Sigmoid colon (tissue), 7 donors: ENCODE results near the gene FAM13C. TPM values are rescaled to one million over a fixed set of nuclear protein-coding genes. Genes with fewer than 3 reads are reported as not detected.

Experiments
- DNase-seq: peaks from one replicate; pipeline ENCODE4 v3.0.0-alpha.2; 2019
- H3K27ac ChIP-seq, 4 donors: fragments of 200-600 bp; sonication (generic); one replicate each; pipeline ENCODE4 v1.5.1; 2016 to 2019; ENCODE audit warnings: mild to moderate bottlenecking in 1 of 4
- H3K27me3 ChIP-seq, 3 donors: fragments of 200-600 bp; sonication (generic); one replicate each; pipeline ENCODE4 v1.5.1; 2019; ENCODE audit warnings: mild to moderate bottlenecking in 1 of 3
- H3K36me3 ChIP-seq, 4 donors: fragments of 200-600 bp; sonication (generic); one replicate each; pipeline ENCODE4 v1.5.1; 2016 to 2019
- H3K4me1 ChIP-seq, 4 donors: fragments of 200-600 bp; sonication (generic); one replicate each; pipeline ENCODE4 v1.5.1; 2017 to 2019
- H3K4me3 ChIP-seq, 4 donors: fragments of 200-600 bp; sonication (generic); one replicate each; pipeline ENCODE4 v1.5.1; 2017 to 2019; ENCODE audit warnings: mild to moderate bottlenecking in 2 of 4, moderate library complexity in 1 of 4
- H3K9me3 ChIP-seq, 4 donors: fragments of 200-600 bp in 3 of 4; sonication (generic) in 3 of 4; one replicate each; pipeline versions ENCODE4 v1.5.1 to v1.6.1; 2013 to 2019
- EP300 ChIP-seq, 4 donors: sonication (generic); formaldehyde crosslinking; IDR thresholded peaks; one replicate each; pipeline ENCODE4 v1.6.1; 2017; ENCODE audit warnings: antibody characterized with exemption in 4 of 4
- POLR2A ChIP-seq, 2 donors: fragments of 450-650 bp; IDR thresholded peaks; one replicate each; pipeline ENCODE4 v1.6.1; 2016; ENCODE audit warnings: antibody characterized with exemption in 2 of 2, mild to moderate bottlenecking in 2 of 2, moderate library complexity in 2 of 2
- POLR2AphosphoS5 ChIP-seq, 4 donors: sonication (generic); formaldehyde crosslinking; IDR thresholded peaks; one replicate each; pipeline ENCODE4 v1.6.1; 2017; ENCODE audit warnings: antibody characterized with exemption in 4 of 4
- WGBS, 2 donors: extraction: QIAGEN DNeasy Blood & Tissue Kit; methylation state at CpG; one replicate each; pipeline ENCODE4 v1.1.7; 2013; 5-methylcytosine and 5-hydroxymethylcytosine counted together
- intact Hi-C: fragments of 100-400 bp; cut with DNase I; formaldehyde crosslinking; loops from one replicate; pipeline ENCODE4 v1.15.1; 2023
- polyA plus RNA-seq, 3 donors: library from polyadenylated mRNA; stranded (reverse); fragments of 200-250 nt; gene quantifications; one replicate each; pipeline ENCODE4 v1.2.3, GENCODE V29; 2013
- total RNA-seq, 4 donors: library from RNA; depleted of rRNA; stranded (reverse); fragments of >200 nt; gene quantifications; one replicate each; pipeline ENCODE4 v1.1.0, GENCODE V29; 2016
- TF ChIP-seq, protein P1 (sequence below), 4 experiments: fragments of 450-650 bp in 3 of 4; fragments of 200-600 bp in 1 of 4; IDR thresholded peaks; one replicate each; pipeline ENCODE4 v1.5.1; 2016 to 2019; ENCODE audit warnings: antibody characterized with exemption in 4 of 4, mild to moderate bottlenecking in 3 of 4, moderate library complexity in 2 of 4
- donor health status: healthy with polysubstance abuse.
- donor health status: Bipolar disorder and iron deficiency.
- donor health status: healthy.

The FAM13C gene
- total and polyA plus RNA-seq, 7 donors = 0.92 to 33.9 (median 13.8) TPM

- DNase-seq = no peak
- H3K36me3 ChIP-seq = peaks cover 0 to 8% (median 0%) of the 10 kb centered on the region in 4 donors
- no peak overlapping the region for H3K27ac ChIP-seq
- H3K4me3 ChIP-seq = no peak overlapping the region
- TF ChIP-seq POLR2AphosphoS5 (IDR thresholded peaks at IDR 0.05) (no peak), EP300 (IDR thresholded peaks at IDR 0.05) (no peak), POLR2A (IDR thresholded peaks at IDR 0.05) (no peak)
- TF ChIP-seq, protein P1, sequence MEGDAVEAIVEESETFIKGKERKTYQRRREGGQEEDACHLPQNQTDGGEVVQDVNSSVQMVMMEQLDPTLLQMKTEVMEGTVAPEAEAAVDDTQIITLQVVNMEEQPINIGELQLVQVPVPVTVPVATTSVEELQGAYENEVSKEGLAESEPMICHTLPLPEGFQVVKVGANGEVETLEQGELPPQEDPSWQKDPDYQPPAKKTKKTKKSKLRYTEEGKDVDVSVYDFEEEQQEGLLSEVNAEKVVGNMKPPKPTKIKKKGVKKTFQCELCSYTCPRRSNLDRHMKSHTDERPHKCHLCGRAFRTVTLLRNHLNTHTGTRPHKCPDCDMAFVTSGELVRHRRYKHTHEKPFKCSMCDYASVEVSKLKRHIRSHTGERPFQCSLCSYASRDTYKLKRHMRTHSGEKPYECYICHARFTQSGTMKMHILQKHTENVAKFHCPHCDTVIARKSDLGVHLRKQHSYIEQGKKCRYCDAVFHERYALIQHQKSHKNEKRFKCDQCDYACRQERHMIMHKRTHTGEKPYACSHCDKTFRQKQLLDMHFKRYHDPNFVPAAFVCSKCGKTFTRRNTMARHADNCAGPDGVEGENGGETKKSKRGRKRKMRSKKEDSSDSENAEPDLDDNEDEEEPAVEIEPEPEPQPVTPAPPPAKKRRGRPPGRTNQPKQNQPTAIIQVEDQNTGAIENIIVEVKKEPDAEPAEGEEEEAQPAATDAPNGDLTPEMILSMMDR (IDR thresholded peaks at IDR 0.05) = no peak
- no peaks in the 10 kb centered on the region for H3K4me1 ChIP-seq
- no peaks in the 10 kb centered on the region for H3K27me3 ChIP-seq
- 90 to 95% methylated on average over 1 of the region's 1 CpG for whole genome bisulfite sequencing, 2 donors
- intact Hi-C loops = no loop called here
- no peaks in the 10 kb centered on the region for H3K9me3 ChIP-seq
These were observed 82.9 kb downstream of the FAM13C start for GRCh38 chr10:59279476-59279875.

GRCh38 chr10:59276919-59277318, 85.4 kb downstream of the FAM13C start:
- Histone ChIP-seq H3K4me3 (no peak overlapping the region), H3K27ac (no peak overlapping the region), H3K36me3 (no peaks in the 10 kb centered on the region), H3K9me3 (no peaks in the 10 kb centered on the region), H3K27me3 (no peaks in the 10 kb centered on the region), H3K4me1 (no peaks in the 10 kb centered on the region)
- no peak for TF ChIP-seq POLR2A (IDR thresholded peaks at IDR 0.05)
- DNase-seq = no peak
- intact Hi-C loops = no loop called here

DNA sequence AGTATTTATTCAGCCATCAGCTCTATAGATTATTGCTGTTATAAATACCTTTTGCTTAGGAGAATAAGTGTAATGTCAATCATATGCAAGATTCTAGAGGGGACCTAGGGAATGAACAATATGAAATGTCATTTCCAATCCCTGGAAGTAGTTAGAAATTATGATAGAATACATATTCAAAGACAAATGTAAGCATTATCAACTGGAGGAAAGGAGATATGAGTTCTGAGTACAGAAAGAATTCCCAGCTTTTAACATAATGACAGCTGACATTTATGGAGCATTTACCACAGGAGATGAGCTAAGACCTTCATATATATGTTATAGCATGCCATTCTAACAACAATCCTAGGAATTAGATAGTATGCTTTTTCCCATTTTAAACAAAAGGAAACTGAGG, 86.2 kb downstream of the FAM13C start:
- H3K9me3 ChIP-seq = no peaks in the 10 kb centered on the region
- H3K36me3 ChIP-seq = no peaks in the 10 kb centered on the region
- H3K4me3 ChIP-seq = no peak overlapping the region
- intact Hi-C loops = no loop called here
- no peaks in the 10 kb centered on the region for H3K4me1 ChIP-seq
- H3K27ac ChIP-seq = no peak overlapping the region
- TF ChIP-seq, protein P1 (IDR thresholded peaks at IDR 0.05) = no peak
- no peak for TF ChIP-seq POLR2A (IDR thresholded peaks at IDR 0.05)
- no peak for TF ChIP-seq EP300 (IDR thresholded peaks at IDR 0.05)
- no peak for TF ChIP-seq POLR2AphosphoS5 (IDR thresholded peaks at IDR 0.05)
- no peaks in the 10 kb centered on the region for H3K27me3 ChIP-seq
- DNase-seq = no peak

DNA sequence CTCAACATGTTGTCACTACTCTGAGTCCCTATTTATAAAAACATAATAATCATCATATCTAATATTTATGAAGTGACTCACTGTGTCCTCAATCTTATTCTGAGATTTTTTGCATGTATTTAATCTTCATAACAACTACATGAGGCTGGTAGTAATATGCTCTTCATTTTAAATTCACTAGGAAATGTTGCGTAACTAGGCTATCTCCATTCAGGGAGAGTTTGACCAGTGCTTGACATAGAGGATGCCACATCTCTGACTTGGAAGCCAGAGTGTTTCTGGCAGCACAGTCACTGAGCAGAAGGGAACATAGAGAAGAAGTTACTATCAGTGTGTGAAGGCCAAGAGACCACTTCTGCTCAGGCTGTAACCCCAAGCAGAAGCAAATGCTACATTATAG, 88.9 kb downstream of the FAM13C start:
- Histone ChIP-seq H3K4me1 (no peaks in the 10 kb centered on the region), H3K36me3 (peaks cover 0 to 14% (median 4%) of the 10 kb centered on the region in 4 donors), H3K27me3 (no peaks in the 10 kb centered on the region), H3K4me3 (no peak overlapping the region), H3K27ac (no peak overlapping the region), H3K9me3 (no peaks in the 10 kb centered on the region)
- 99% methylated on average over 1 of the region's 1 CpG for WGBS, 2 donors
- no peak for DNase-seq
- TF ChIP-seq, protein P1 (IDR thresholded peaks at IDR 0.05) = no peak
- TF ChIP-seq POLR2AphosphoS5 (IDR thresholded peaks at IDR 0.05) (no peak), EP300 (IDR thresholded peaks at IDR 0.05) (no peak), POLR2A (IDR thresholded peaks at IDR 0.05) (no peak)
- intact Hi-C loops = no loop called here

DNA sequence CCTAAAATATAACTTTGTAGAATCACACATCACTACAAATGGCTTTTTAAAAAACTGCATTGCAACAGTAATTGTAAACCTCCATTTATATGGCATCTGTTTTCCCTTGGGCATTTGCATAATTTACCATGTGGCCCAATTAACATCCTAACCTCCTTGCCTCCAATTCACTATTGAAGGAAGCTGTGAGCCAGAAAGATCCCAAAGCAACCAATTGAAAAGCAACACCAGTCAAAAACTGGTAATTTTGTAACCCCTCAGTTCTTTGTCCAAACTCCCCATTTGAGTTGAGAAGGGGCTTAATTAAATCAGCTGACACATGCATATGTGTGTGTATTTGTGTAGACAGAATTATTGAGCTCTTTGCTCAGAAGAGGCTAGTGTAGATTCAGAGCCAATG, 90.3 kb downstream of the FAM13C start:
- no peaks in the 10 kb centered on the region for H3K4me1 ChIP-seq
- no peaks in the 10 kb centered on the region for H3K27me3 ChIP-seq
- H3K27ac ChIP-seq = no peak overlapping the region
- peaks cover 0 to 28% (median 9%) of the 10 kb centered on the region in 4 donors for H3K36me3 ChIP-seq
- H3K9me3 ChIP-seq = no peaks in the 10 kb centered on the region
- DNase-seq = no peak
- intact Hi-C loops = no loop called here
- H3K4me3 ChIP-seq = no peak overlapping the region
- TF ChIP-seq, protein P1 (IDR thresholded peaks at IDR 0.05) = no peak
- TF ChIP-seq POLR2AphosphoS5 (IDR thresholded peaks at IDR 0.05) = no peak
- TF ChIP-seq EP300 (IDR thresholded peaks at IDR 0.05) = no peak
- TF ChIP-seq POLR2A (IDR thresholded peaks at IDR 0.05) = no peak
